GM19452 (cell line): ENCODE results near the gene CIZ1.
"Not testable (repeated sequence)": the region's sequence is repeated elsewhere in the genome, so short reads cannot be mapped to it uniquely, and the experiment has no call there.

ENCODE experiments used
- ATAC-seq: cut with Tn5 transposase; IDR thresholded peaks from one replicate; pipeline ENCODE4 v1.9.1; 2021; ENCODE audit not compliant: unreplicated experiment

CIZ1 gene

GRCh38 chr9:128148509-128149000 is 42.8 kb downstream of the CIZ1 start:
- ATAC-seq = no peak

GRCh38 chr9:128146591-128147120 is 44.7 kb downstream of the CIZ1 start:
- ATAC-seq = no peak

- ATAC-seq = no peak
These were observed 45.4 kb downstream of the CIZ1 start for GRCh38 chr9:128145951-128146351.

GRCh38 chr9:128145536-128145935 is 45.8 kb downstream of the CIZ1 start:
- no peak for ATAC-seq

GRCh38 chr9:128144239-128145181 is 46.9 kb downstream of the CIZ1 start:
- ATAC-seq = no peak

GRCh38 chr9:128143525-128144238 is 47.7 kb downstream of the CIZ1 start:
- no peak for ATAC-seq

- ATAC-seq = no peak
These were observed 48.8 kb downstream of the CIZ1 start for GRCh38 chr9:128142596-128142995.

GRCh38 chr9:128142061-128142460 is 49.3 kb downstream of the CIZ1 start:
- ATAC-seq = no peak

- ATAC-seq = no peak
These were observed 49.8 kb downstream of the CIZ1 start for GRCh38 chr9:128141604-128142003.

- no peak for ATAC-seq
These were observed 51.8 kb downstream of the CIZ1 start for GRCh38 chr9:128139621-128140020.

GRCh38 chr9:128138001-128138400 is 53.4 kb downstream of the CIZ1 start:
- no peak for ATAC-seq

GRCh38 chr9:128136816-128137793 is 54.3 kb downstream of the CIZ1 start:
- no peak for ATAC-seq

- ATAC-seq = not testable (repeated sequence)
These were observed 55.8 kb downstream of the CIZ1 start for GRCh38 chr9:128135561-128135960.

GRCh38 chr9:128132139-128132538 is 59.2 kb downstream of the CIZ1 start:
- ATAC-seq = not testable (repeated sequence)

GRCh38 chr9:128131346-128131745 is 60.0 kb downstream of the CIZ1 start:
- ATAC-seq = not testable (repeated sequence)

GRCh38 chr9:128130651-128131050 is 60.7 kb downstream of the CIZ1 start:
- ATAC-seq = not testable (repeated sequence)

- not testable (repeated sequence) for ATAC-seq
These were observed 61.3 kb downstream of the CIZ1 start for GRCh38 chr9:128129976-128130590.

GRCh38 chr9:128128836-128129590 is 62.4 kb downstream of the CIZ1 start:
- ATAC-seq = no peak
